GM12878 (cell line): ENCODE results near the gene FNDC3A. TPM values are rescaled to one million over a fixed set of nuclear protein-coding genes. Genes with fewer than 3 reads are reported as not detected.
A peak's percentile ranks its signal among the peaks of the same experiment; 100 is the strongest.

Experiments used
- ATAC-seq: fragments of 200-7000 bp; cut with Tn5 transposase; 3 replicates; pipeline ENCODE4 v1.9.1; 2020; ENCODE audit warnings: mild to moderate bottlenecking, moderate library complexity
- BruUV-seq: library from RNA; stranded (reverse); fragments of 400-500 nt; replicated peaks from 2 replicates; lab custom pipeline; 2021; lab: Mats Ljungman, UMichigan
- CTCF ChIA-PET: fragments of 300-600 bp; sonication (Branson Sonifier 250); formaldehyde crosslinking; extraction: SDS; loops from one replicate; lab custom pipeline; 2021; ENCODE audit warnings: inconsistent platforms; lab: Yijun Ruan, JAX
- POLR2A ChIA-PET: fragments of 350-600 bp; formaldehyde crosslinking; extraction: SDS; loops from one replicate; lab custom pipeline; 2021; ENCODE audit warnings: inconsistent platforms; lab: Charles Lee
- RAD21 ChIA-PET: fragments of 300-600 bp; sonication (Branson Sonifier 250); formaldehyde crosslinking; loops from one replicate; lab custom pipeline; 2023; ENCODE audit warnings: antibody characterized with exemption; ENCODE audit not compliant: unreplicated experiment; lab: Charles Lee
- SMC1A ChIA-PET: fragments of 300-600 bp; sonication (Branson Sonifier 250); formaldehyde crosslinking; loops from one replicate; lab custom pipeline; 2023; ENCODE audit not compliant: unreplicated experiment, uncharacterized antibody; lab: Charles Lee
- DNase-seq: peaks from one replicate; pipeline ENCODE4 v3.0.0-alpha.2; 2011; ENCODE audit warnings: low read depth, low spot score
- FAIRE-seq: peaks from 3 replicates; lab custom pipeline; 2011; peaks lifted over from hg19 to GRCh38; lab: Jason Lieb, UNC
- H2AFZ ChIP-seq: 2 replicates; pipeline ENCODE4 v1.6.0; 2011; ENCODE audit warnings: low read depth, low read length, control low read depth; ENCODE audit not compliant: control insufficient read depth
- H3K27ac ChIP-seq: 2 replicates; pipeline ENCODE4 v1.5.1; 2011; ENCODE audit warnings: control low read depth; ENCODE audit not compliant: control insufficient read depth, insufficient read depth
- H3K27me3 ChIP-seq, 2 experiments: replicated peaks in 1 of 2; 2 replicates each; pipeline versions ENCODE4 v1.6.0 to v1.6.1; 2011; ENCODE audit warnings: low read length in 1 of 2; ENCODE audit not compliant: control insufficient read depth in 2 of 2, insufficient read depth in 2 of 2
- H3K36me3 ChIP-seq, 2 experiments: 2 replicates each; pipeline ENCODE4 v1.5.1; 2011; ENCODE audit warnings: low read length in 1 of 2; ENCODE audit not compliant: control insufficient read depth in 2 of 2, insufficient read depth in 2 of 2
- H3K4me1 ChIP-seq: 2 replicates; pipeline ENCODE4 v1.6.1; 2011; ENCODE audit warnings: mild to moderate bottlenecking, low read length, moderate library complexity, mixed read lengths; ENCODE audit not compliant: control insufficient read depth, insufficient read depth
- H3K4me2 ChIP-seq: 2 replicates; pipeline ENCODE4 v1.6.0; 2011; ENCODE audit warnings: control low read depth; ENCODE audit not compliant: control insufficient read depth, insufficient read depth
- H3K4me3 ChIP-seq: fragments of 200-600 bp; sonication (generic); 2 replicates; pipeline ENCODE4 v1.5.1; 2016
- H3K79me2 ChIP-seq: 2 replicates; pipeline ENCODE4 v1.6.0; 2011; ENCODE audit warnings: low read length; ENCODE audit not compliant: control insufficient read depth, insufficient read depth
- H3K9ac ChIP-seq: 2 replicates; pipeline ENCODE4 v1.8.0; 2011; ENCODE audit warnings: low read length, control low read depth, mixed read lengths; ENCODE audit not compliant: control insufficient read depth, insufficient read depth
- H3K9me3 ChIP-seq: replicated peaks from 3 replicates; pipeline ENCODE4 v1.5.1; 2011; ENCODE audit warnings: mild to moderate bottlenecking, low read length; ENCODE audit not compliant: control insufficient read depth, insufficient read depth
- H4K20me1 ChIP-seq: 2 replicates; pipeline ENCODE4 v1.6.0; 2011; ENCODE audit not compliant: control insufficient read depth, insufficient read depth
- EP300 ChIP-seq, 2 experiments: fragments of 150-350 bp in 1 of 2; IDR thresholded peaks; 2 replicates each; pipeline ENCODE4 v1.6.1; 2011 to 2012; ENCODE audit warnings: low read depth in 2 of 2, low read length in 2 of 2, borderline replicate concordance in 1 of 2, improper control_type of control experiment in 1 of 2, inconsistent platforms in 1 of 2; ENCODE audit not compliant: control insufficient read depth in 1 of 2
- NFYA ChIP-seq: IDR thresholded peaks from 2 replicates; pipeline ENCODE4 v1.6.1; 2011; ENCODE audit warnings: low read depth, mild to moderate bottlenecking, low read length, improper control_type of control experiment, borderline replicate concordance
- POLR2A ChIP-seq: IDR thresholded peaks from 2 replicates; pipeline ENCODE4 v1.6.1; 2011; ENCODE audit warnings: low read depth, mild to moderate bottlenecking, low read length
- RAD21 ChIP-seq: IDR thresholded peaks from 2 replicates; pipeline ENCODE4 v1.6.1; 2011; ENCODE audit warnings: mild to moderate bottlenecking, low read depth, low read length, moderate library complexity; ENCODE audit not compliant: insufficient read depth
- SPI1 ChIP-seq: IDR thresholded peaks from 2 replicates; pipeline ENCODE4 v1.6.1; 2011; ENCODE audit warnings: low read depth, mild to moderate bottlenecking, low read length, moderate library complexity, borderline replicate concordance; ENCODE audit not compliant: insufficient read depth
- WGBS: methylation state at CpG from one replicate; pipeline ENCODE4 v1.1.6; 2016; ENCODE audit warnings: low lambda C conversion rate; ENCODE audit not compliant: insufficient replicate concordance, insufficient coverage; ENCODE audit errors: missing lambda C conversion rate; 5-methylcytosine and 5-hydroxymethylcytosine counted together
- in situ Hi-C: fragments of 300-500 bp; cut with MboI; formaldehyde crosslinking; loops from 9 replicates; pipeline ENCODE4 v1.14.3; 2018; ENCODE audit warnings: mixed read lengths
- intact Hi-C: fragments of 100-400 bp; cut with micrococcal nuclease; formaldehyde crosslinking; loops from one replicate; pipeline ENCODE4 v1.14.2; 2022; ENCODE audit not compliant: unreplicated experiment
- polyA plus RNA-seq, 11 experiments: library from polyadenylated mRNA; depleted of rRNA in 4 of 11; unstranded in 6 of 11; stranded (reverse) in 5 of 11; fragments of >200 nt; fragmentation: Nextera tagmentation in 4 of 11; fragmentation: Illumina TruSeq in 1 of 11; extraction: Ambion mirVana in 4 of 11; extraction: Trizol in 1 of 11; gene quantifications; 1 replicate in 1 of 11; 2 replicates in 10 of 11; pipeline versions ENCODE4 v1.2.1 to v1.2.3, GENCODE V29; 2011 to 2016; ENCODE audit warnings: inconsistent platforms in 2 of 11, missing spikeins in 2 of 11, low read depth in 1 of 11
- total RNA-seq, 4 experiments: library from RNA; depleted of rRNA in 3 of 4; stranded (reverse); fragments of >200 nt in 3 of 4; fragmentation: Illumina TruSeq in 1 of 4; extraction: Trizol in 1 of 4; gene quantifications; 2 replicates each; pipeline versions ENCODE4 v1.2.1 to v1.2.3, GENCODE V29; 2013 to 2021

Gene FNDC3A
- total and polyA plus RNA-seq, 10 of the 15 experiments (the other 5 are each of a cell fraction or from before 2014, with no cell fraction given) = 6.3 to 46.4 (median 22.8) TPM

- no peak for FAIRE-seq
- no peaks in the 10 kb centered on the region for H4K20me1 ChIP-seq
- no peak overlapping the region for H3K4me2 ChIP-seq
- no peak overlapping the region for H3K9ac ChIP-seq
- RAD21 ChIA-PET = no interaction called here
- no peak overlapping the region for H2AFZ ChIP-seq
- H3K4me1 ChIP-seq = peaks cover 4% of the 10 kb centered on the region
- SMC1A ChIA-PET = interaction anchor here (1.1 kb wide), 1 partner anchor 12 kb away, joined by 3 read pairs; no protein-coding TSS in a partner anchor
- CTCF ChIA-PET = no interaction called here
- POLR2A ChIA-PET = no interaction called here
- BruUV-seq = no TSS peak
- no peaks in the 10 kb centered on the region for H3K27me3 ChIP-seq
- no peak overlapping the region for H3K4me3 ChIP-seq
- ATAC-seq = no peak
- H3K36me3 ChIP-seq = no peaks in the 10 kb centered on the region
- in situ Hi-C loops = no loop called here
- no peak for TF ChIP-seq RAD21
- TF ChIP-seq NFYA = no peak
- TF ChIP-seq POLR2A = no peak
- TF ChIP-seq EP300 (IDR thresholded peaks at IDR 0.05; ENCODE audit: borderline replicate concordance in 1 of 2, control insufficient read depth in 1 of 2, low read depth in 2 of 2, low read length in 2 of 2) = no peak
- 0 out of 2 replicates have a peak, but pooled peaks have one; percentile 20 for TF ChIP-seq SPI1
- peaks cover 2% of the 10 kb centered on the region; the same call in 1 of the 3 replicates for H3K9me3 ChIP-seq
- no peak for DNase-seq
- no peak overlapping the region for H3K27ac ChIP-seq
- no peaks in the 10 kb centered on the region for H3K79me2 ChIP-seq
- intact Hi-C loops = no loop called here
- 0% methylated on average over 1 of the region's 1 CpG for WGBS
These were observed 237.8 kb downstream of the FNDC3A start for GRCh38 chr13:49213539-49213938.
